ENCODE data around the gene EFCAB11. TPM values are rescaled to one million over a fixed set of nuclear protein-coding genes. Genes with fewer than 3 reads are reported as not detected.

EFCAB11 gene
- total and polyA plus RNA-seq, 2 donors (not counting 3 experiments of a cell fraction or from before 2014, with no cell fraction given), result 2.8 to 6.3 TPM

GRCh38 chr14:89827265-89827664 lies 127.3 kb downstream of the EFCAB11 start:
- FAIRE-seq, result no peak
- CTCF ChIA-PET, result no interaction called here
- dilution Hi-C loops (cut with MboI; ENCODE audit: extremely low pct_ligation_motif_present, low sequenced_read_pairs), result no loop called here

GRCh38 chr14:89826596-89826995 lies 127.9 kb downstream of the EFCAB11 start:
- H2AFZ ChIP-seq (ENCODE audit: low read depth, low read length), result no peak overlapping the region
- H3K27ac ChIP-seq (ENCODE audit: insufficient read depth, low read depth, low read length), result no peak overlapping the region
- H3K79me2 ChIP-seq (ENCODE audit: control insufficient read depth, insufficient read depth, low read length), result no peaks in the 10 kb centered on the region
- H3K9me1 ChIP-seq (replicated peaks; ENCODE audit: control insufficient read depth, extremely low read depth, insufficient read depth, low read length), result no peaks in the 10 kb centered on the region
- no peak for DNase-seq (ENCODE audit: low read depth, low spot score)
- no peaks in the 10 kb centered on the region for H3K9me3 ChIP-seq (replicated peaks; ENCODE audit: control insufficient read depth, insufficient read depth, low read length)
- H3K9ac ChIP-seq (replicated peaks; ENCODE audit: extremely low read depth, insufficient read depth, low read length), result no peak overlapping the region
- no TSS peak for BruUV-seq (replicated peaks)
- H4K20me1 ChIP-seq (replicated peaks; ENCODE audit: control insufficient read depth, extremely low read depth, insufficient read depth, low read length), result no peaks in the 10 kb centered on the region
- TF ChIP-seq JUN (IDR thresholded peaks at IDR 0.05; ENCODE audit: borderline replicate concordance, insufficient read depth, insufficient read length, low read depth), result no peak
- no peak for TF ChIP-seq MYC (IDR thresholded peaks at IDR 0.05; ENCODE audit: low read depth, low read length)
- no peak for TF ChIP-seq EZH2 (IDR thresholded peaks at IDR 0.05; ENCODE audit: borderline replicate concordance, low read depth, low read length, severe bottlenecking)
- TF ChIP-seq, protein P1, sequence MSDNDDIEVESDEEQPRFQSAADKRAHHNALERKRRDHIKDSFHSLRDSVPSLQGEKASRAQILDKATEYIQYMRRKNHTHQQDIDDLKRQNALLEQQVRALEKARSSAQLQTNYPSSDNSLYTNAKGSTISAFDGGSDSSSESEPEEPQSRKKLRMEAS (IDR thresholded peaks at IDR 0.05; ENCODE audit: insufficient read depth, insufficient read length), result no peak
- dilution Hi-C loops (cut with MboI; ENCODE audit: extremely low pct_ligation_motif_present, low sequenced_read_pairs) (no loop called here), intact Hi-C loops (cut with micrococcal nuclease) (no loop called here)
- CTCF ChIA-PET, result no interaction called here
- no peak for FAIRE-seq
- no peaks in the 10 kb centered on the region for H3K4me1 ChIP-seq (ENCODE audit: control insufficient read depth, extremely low read depth, insufficient read depth, low read length)
- H3K4me3 ChIP-seq (replicated peaks in 1 of 3; ENCODE audit: insufficient read depth in 1 of 3, low read depth in 1 of 3, low read length in 3 of 3), result no peak overlapping the region
- H3K36me3 ChIP-seq (ENCODE audit: control insufficient read depth in 2 of 2, extremely low read depth in 1 of 2, insufficient read depth in 2 of 2, low read length in 2 of 2), result no peaks in the 10 kb centered on the region
- H3K4me2 ChIP-seq (ENCODE audit: insufficient read depth, low read length), result no peak overlapping the region
- H3K27me3 ChIP-seq (ENCODE audit: control insufficient read depth in 2 of 2, insufficient read depth in 2 of 2, low read length in 2 of 2), result no peaks in the 10 kb centered on the region
- POLR2A ChIA-PET, result no interaction called here

More at GRCh38 chr14:89827265-89827664, 127.3 kb downstream of the EFCAB11 start:
- no TSS peak for BruUV-seq (replicated peaks)
- DNase-seq (ENCODE audit: low read depth, low spot score), result no peak
- no peak overlapping the region for H3K27ac ChIP-seq (ENCODE audit: insufficient read depth, low read depth, low read length)
- intact Hi-C loops (cut with micrococcal nuclease), result no loop called here
- no peaks in the 10 kb centered on the region for H3K9me3 ChIP-seq (replicated peaks; ENCODE audit: control insufficient read depth, insufficient read depth, low read length)
- no peaks in the 10 kb centered on the region for H3K36me3 ChIP-seq (ENCODE audit: control insufficient read depth in 2 of 2, extremely low read depth in 1 of 2, insufficient read depth in 2 of 2, low read length in 2 of 2)
- H3K4me1 ChIP-seq (ENCODE audit: control insufficient read depth, extremely low read depth, insufficient read depth, low read length), result no peaks in the 10 kb centered on the region
- H3K9ac ChIP-seq (replicated peaks; ENCODE audit: extremely low read depth, insufficient read depth, low read length), result no peak overlapping the region
- no peaks in the 10 kb centered on the region for H3K9me1 ChIP-seq (replicated peaks; ENCODE audit: control insufficient read depth, extremely low read depth, insufficient read depth, low read length)
- H3K4me3 ChIP-seq (replicated peaks in 1 of 3; ENCODE audit: insufficient read depth in 1 of 3, low read depth in 1 of 3, low read length in 3 of 3), result no peak overlapping the region
- TF ChIP-seq, protein P2, sequence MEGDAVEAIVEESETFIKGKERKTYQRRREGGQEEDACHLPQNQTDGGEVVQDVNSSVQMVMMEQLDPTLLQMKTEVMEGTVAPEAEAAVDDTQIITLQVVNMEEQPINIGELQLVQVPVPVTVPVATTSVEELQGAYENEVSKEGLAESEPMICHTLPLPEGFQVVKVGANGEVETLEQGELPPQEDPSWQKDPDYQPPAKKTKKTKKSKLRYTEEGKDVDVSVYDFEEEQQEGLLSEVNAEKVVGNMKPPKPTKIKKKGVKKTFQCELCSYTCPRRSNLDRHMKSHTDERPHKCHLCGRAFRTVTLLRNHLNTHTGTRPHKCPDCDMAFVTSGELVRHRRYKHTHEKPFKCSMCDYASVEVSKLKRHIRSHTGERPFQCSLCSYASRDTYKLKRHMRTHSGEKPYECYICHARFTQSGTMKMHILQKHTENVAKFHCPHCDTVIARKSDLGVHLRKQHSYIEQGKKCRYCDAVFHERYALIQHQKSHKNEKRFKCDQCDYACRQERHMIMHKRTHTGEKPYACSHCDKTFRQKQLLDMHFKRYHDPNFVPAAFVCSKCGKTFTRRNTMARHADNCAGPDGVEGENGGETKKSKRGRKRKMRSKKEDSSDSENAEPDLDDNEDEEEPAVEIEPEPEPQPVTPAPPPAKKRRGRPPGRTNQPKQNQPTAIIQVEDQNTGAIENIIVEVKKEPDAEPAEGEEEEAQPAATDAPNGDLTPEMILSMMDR (IDR thresholded peaks at IDR 0.05; ENCODE audit: extremely low read depth in 1 of 2, insufficient read depth in 1 of 2, low read depth in 1 of 2, low read length in 2 of 2), result no peak
- no peak for TF ChIP-seq MYC (IDR thresholded peaks at IDR 0.05; ENCODE audit: low read depth, low read length)
- TF ChIP-seq POLR2AphosphoS5 (IDR thresholded peaks at IDR 0.05; ENCODE audit: insufficient read depth, low read depth, low read length), result no peak
- TF ChIP-seq POLR2A (IDR thresholded peaks at IDR 0.05; ENCODE audit: low read depth, low read length), result no peak
- TF ChIP-seq, protein P1 (IDR thresholded peaks at IDR 0.05; ENCODE audit: insufficient read depth, insufficient read length), result no peak
- TF ChIP-seq FOS (IDR thresholded peaks at IDR 0.05; ENCODE audit: borderline replicate concordance, insufficient read depth, low read length), result no peak
- H3K27me3 ChIP-seq (ENCODE audit: control insufficient read depth in 2 of 2, insufficient read depth in 2 of 2, low read length in 2 of 2), result no peaks in the 10 kb centered on the region
- H2AFZ ChIP-seq (ENCODE audit: low read depth, low read length), result no peak overlapping the region
- no peaks in the 10 kb centered on the region for H3K79me2 ChIP-seq (ENCODE audit: control insufficient read depth, insufficient read depth, low read length)
- no peak overlapping the region for H3K4me2 ChIP-seq (ENCODE audit: insufficient read depth, low read length)
- H4K20me1 ChIP-seq (replicated peaks; ENCODE audit: control insufficient read depth, extremely low read depth, insufficient read depth, low read length), result no peaks in the 10 kb centered on the region
- POLR2A ChIA-PET, result no interaction called here

All from endothelial cell of umbilical vein (primary cell).